GM18526 (cell line): ENCODE data around the gene SPTB.

Source experiments
- POLR2A ChIP-seq: IDR thresholded peaks from 3 replicates; pipeline ENCODE4 v1.6.1; 2011; ENCODE audit not compliant: insufficient read length; ENCODE audit errors: extremely low read depth

SPTB gene

DNA sequence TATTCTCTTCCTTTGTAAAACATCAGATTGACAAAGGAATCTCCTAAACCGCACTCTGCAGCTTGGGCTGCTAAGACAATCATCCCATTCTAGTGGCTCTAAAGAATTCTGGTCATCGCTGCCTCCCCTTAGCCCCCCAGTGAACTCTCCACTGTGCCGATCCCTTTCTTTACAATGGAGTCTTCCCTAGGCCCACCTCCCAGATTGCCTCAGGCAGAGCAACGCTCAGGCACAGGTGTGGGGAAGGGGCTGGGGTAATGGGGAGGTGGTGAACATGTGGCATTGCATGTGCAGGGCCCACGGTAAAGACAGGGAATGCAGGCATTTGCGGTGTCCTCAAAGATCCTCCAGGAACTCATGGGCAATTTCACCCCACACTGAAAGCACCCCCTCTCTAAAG is 89.2 kb downstream of the SPTB start:
- no peak for TF ChIP-seq POLR2A

DNA sequence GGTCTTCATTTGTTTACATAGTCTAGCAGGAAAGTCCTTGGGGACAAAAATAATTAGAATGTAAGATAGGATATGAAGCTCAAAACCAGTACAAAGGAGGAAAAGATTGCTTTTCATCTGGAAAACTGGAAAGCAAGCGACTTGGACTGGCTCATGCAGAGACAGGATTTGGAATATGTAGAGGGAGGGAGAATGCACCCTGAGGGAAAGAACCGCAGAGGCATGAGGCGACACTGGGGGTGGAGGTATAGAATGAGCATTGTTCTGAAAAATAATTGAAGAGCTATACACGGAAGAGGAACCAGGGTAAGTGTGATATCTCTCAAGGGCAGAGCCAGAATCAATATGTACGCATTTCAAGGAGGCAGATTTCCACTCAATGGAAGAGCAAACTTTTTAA is 90.0 kb downstream of the SPTB start:
- no peak for TF ChIP-seq POLR2A

DNA sequence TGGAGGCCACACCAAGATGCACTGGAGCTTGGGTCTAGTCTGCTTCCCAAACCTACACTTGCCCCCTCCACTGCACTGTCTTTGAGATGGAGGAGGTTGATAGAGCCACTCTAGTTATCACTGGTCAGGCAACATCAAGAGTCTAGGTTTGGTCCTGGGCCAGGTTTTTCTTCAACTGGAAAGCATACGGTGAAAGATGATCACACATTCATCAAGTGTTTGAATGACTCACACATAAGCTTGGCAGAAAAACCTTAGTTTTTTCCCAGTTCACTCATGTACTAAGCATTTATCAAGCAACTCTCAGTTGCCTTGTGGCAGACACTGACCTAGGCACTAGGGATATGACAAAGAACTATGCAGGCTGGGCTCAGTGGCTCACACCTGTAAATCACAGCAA is 91.0 kb downstream of the SPTB start:
- TF ChIP-seq POLR2A, result no peak

DNA sequence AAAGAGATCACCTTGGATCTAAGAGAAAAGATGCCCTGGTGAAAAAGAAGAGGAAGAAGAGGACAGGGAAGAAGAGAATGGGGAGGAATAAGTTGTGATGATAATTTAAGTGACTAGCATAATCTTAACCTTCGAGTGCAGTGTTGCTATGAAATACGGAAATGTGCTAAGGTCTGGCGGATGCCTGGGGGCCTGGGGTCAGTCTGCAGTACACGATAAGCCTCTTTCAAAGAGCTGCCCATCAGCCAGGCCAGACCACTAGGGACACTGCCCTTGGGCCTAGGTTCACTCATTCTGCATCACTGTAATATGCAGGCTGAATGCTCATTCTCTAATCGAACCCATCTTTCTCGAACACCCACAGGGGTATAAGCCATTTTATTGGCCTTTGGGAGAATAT is 92.1 kb downstream of the SPTB start:
- no peak for TF ChIP-seq POLR2A

DNA sequence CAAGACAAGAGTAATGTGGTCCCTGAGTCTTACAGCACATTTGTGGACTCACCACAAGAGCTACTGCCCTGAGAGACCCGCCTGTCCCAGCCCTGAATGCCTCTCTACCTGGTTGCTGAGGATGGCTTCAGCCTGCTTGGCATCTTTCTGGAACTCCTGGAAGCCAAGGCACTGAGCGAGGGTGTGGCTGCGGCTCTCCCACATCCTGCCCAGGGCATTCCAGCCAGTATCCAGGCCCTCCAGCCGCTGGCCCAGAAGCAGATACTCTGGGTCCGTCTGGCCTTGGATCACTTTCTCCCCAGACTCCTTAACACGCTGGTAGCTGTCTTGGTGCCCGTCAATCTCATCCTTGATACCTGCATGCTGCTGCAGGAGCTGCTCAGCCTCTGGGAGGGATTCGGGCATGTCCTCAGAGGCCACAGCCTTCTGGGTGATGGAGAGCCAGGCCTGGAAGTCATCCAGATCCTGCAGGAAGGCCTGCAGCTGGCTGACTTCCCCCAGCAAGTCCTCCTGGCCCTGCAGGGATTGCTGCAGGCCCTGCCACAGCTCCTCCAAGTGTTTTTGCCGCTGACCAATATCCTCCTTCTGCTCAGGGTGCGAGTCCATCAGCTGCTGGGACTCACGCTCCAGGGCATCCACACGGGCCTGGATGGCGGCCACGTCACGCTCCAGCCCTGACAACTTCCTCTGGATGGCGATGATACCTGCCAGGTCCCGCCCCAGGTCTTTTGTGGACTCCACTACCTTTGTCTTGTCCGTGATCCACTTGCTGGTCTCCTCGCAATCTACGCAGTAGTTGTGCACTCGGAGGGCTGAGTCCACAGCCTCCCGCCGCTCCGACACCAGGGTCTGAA is 93.2 kb downstream of the SPTB start:
- no peak for TF ChIP-seq POLR2A

DNA sequence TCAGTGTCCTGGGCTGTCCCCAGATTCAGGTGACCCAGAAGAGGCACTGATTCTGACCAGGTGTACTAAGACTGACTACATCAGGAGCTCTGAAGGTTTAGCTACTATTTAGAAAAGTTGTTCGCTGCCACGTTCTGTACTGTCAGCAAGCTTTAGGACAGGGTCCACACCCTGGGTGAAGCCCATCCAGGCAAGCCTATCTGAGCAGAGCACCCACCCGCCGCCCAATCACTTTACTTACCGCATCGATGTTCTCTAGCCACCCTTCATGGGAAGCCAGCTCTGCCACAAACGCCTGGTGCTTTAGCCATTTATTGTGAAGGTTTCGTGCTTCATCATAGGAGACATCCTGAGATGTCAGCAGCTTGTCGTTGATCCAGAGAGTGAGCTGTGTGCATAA is 95.7 kb downstream of the SPTB start:
- TF ChIP-seq POLR2A, result no peak

DNA sequence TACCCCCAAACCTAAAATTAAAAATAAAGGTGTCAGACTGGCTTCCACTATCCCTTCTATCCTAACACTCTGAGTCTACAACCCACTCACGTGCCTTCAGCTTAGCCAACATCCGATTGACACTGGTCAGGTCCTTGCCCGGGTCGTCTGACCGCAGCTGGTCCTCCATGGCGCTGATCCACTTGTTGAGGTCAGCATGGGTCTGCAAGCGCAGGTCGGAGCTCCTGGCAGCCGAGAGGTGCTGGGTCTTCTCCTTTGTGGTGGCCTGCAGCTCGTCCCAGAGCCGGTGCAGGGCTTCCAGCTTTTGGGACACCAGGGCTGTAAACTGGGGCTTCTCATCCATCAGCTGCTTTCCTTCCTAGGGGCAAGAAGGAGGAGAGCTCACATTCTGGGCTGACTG is 97.5 kb downstream of the SPTB start:
- TF ChIP-seq POLR2A, result no peak

DNA sequence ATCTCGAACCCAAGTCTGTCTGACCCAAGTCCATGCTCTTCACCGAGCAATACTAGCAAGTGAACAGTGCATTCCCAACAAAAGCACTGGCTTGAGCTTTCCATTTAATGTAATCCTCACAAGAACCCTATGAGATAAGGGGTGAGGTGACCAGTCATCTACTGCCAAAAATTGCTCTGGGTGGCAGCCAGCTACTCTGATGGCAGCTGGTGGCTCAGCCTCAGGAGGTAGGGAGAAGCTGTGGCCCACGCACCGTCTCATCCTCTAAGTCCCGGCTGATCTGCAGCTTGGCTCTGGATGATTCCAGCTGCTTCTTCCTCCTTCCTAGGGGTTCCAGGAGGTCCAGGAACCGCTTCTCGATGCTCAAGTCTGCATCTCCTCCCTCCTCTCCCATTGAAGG is 100.2 kb downstream of the SPTB start:
- no peak for TF ChIP-seq POLR2A

DNA sequence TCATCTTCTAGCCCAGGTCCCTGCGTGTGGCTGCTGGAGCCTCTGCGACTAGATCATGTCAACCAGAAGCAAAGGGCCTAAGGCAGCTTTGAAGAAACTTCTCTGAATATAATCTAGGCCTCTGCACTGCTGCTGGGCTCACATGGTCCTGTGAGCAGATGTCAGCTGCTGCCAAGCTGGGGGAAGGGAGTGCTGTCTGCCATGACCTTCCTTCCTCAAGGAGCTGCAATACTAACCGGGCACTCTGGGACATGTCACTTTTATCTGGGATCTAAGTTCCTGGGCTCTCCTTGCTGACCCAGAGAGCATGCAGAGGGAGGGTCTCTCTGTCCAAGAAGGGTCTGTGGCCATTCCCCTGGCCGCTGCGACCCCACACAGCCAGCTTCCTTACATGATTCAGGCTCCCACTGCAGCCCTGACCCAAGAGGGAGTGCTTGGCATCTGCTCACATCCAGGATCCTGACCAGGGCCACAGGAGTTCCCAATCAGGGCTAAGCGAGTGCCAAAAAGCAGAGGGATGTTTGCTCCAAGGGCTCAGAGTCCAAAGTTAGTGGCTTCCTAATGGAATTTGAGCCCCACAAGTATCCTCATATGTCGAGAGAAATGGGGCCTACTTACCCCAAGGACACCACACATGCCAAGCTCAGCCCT is 101.5 kb downstream of the SPTB start:
- TF ChIP-seq POLR2A, result no peak

DNA sequence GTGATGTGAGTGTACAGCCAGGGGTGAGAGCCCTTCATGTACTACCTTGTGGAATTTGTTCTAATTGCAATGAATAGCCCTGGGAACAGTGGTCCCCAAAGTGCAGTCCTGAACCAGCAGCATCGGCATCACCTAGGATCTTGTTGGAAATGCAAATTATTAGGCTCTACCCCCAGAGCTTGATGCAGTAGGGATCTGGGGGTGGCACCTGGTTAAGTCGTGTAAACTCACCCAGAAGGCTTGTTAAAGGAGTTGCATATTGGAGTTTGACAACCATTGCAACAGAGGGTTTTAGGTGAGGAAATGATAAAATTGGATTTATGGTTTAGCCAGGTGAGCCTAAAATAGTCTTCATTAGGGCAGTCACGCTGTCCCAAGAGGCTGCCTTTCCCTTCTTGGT is 102.2 kb downstream of the SPTB start:
- TF ChIP-seq POLR2A, result no peak

DNA sequence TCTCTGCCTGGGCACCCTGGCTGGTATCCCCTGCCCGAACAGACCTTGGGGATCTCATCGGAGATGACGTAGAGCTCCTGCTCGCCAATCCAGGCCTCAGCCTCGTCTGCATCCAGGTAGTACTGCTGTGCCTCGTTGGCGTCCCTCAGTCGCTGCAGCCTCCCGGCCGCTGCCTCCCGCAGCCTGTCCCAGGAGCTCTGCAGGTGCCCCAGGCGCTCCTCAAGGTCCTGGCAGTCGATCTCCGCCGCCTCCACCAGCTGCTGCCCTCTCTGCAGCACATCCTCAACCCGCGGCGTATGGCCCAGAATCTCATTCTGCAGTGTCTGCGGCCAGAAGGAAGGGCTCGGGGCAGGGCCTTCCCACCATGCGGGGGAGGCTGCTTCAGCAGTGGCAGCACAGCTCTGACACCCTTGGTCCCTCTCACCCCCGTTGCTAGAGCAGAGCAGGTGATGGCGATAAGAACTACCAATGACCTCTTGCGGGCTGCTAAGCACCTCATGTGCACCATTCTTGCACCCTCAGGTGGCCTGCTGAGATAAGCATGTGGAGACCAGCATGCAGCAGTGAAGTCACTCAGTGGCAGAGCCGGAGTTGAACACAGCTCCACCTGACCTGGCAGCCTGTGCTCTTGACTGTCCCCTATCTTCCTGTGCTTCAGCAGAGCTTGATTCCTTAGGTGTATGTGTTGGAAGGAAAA is 104.5 kb downstream of the SPTB start:
- TF ChIP-seq POLR2A, result no peak

DNA sequence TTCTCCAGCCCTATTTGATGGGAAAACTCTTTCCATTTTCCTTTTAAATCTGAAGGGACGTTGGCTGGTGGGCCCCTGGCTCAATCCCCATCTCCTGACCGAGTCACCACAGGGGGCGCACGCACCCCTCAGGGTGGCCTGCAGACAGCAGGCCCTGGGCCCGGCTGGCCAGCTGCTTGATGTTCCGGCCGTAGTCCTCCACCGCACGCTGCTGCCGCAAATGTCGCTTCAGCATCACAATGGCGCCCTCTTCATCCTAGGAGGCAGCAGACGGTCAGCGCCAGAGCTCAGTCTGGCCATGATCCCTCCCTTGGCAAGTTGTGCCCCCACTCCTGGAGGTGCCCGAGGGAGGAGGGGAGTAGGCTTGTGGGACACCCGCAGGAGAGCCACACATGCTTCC is 105.4 kb downstream of the SPTB start:
- TF ChIP-seq POLR2A, result no peak

DNA sequence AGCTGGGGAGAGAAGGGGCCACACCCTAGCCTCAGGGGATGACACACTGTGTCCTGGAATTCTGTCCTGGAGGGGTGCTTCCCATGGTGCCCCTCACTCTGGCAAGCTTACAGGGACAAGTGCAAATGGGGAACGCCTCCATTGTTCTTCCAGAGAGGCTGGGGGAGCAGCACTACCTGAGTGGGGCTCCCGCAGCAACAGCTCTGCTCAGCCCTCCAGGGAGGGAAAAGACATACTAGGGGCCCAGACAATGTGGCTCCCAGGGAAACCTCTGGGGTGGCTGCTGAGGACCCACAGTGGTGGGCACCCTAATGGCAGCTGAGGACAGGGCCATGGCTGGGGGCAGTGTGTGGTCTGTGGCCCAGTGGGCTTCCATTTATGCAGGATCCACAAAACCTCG is 106.1 kb downstream of the SPTB start:
- TF ChIP-seq POLR2A, result no peak

DNA sequence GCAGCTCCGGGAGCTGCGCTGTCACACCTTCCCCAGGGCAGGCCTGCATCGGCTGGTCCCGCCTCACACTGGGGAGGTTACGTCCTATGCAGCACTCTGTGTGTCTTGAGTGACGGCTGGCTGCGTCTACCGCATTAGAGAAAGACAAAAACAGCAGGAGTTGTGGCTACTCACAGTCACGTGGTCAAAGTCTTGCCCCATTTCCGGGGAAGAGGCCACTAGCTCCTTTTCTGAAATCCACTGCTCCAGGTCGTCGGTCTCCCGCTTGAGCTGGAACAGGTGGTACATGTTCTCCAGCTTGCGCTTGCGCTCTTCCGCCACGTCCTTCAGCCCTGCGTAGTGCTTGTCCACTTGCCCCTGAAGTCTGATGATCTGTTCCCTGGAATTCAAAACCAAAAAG is 106.7 kb downstream of the SPTB start:
- TF ChIP-seq POLR2A, result no peak

DNA sequence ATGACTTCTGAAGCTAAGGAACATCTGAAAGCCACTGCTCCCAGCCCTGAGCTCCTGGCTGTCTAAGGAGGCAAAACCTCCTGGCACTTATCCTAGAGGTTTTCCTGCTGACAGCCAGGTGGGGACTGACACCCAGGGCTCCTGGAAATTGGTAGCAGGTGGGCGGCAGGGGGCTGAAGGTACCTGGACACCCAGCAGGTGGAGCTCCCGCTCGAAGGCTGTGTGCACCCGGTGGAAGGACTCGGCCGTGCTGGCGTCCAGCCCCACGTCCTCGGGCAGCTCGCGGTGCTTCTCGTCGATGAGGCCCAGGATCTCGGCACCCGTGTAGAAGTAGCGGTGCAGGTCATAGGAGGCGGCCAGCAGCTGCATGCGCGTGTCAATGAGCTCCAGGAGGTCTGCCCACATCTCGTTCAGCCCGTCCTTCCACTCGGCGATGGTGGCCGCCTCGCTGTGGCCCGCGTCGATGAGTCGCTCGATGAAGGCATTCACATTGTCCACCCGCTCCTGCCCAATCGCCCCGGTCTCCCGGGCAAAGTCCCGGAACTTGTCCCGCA is 107.2 kb downstream of the SPTB start:
- TF ChIP-seq POLR2A, result no peak

DNA sequence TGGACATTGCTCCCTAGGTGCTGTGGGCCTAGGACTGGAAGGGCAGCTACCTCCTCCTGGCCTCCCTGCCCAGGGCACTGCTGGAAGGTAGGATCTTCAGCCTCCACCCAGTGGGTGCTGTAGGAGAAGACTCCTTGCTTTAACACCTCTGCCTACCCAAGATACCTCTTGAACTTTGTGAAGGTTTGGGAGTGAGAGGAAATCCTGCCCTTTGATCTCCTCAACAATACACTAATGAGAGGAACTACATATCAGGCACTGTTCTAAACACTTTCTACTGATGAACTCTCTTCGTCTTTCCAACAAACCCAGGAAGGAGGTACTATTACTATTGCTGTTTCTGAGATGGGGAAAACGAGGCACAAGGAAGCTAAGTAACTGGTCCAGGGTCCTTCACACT is 108.5 kb downstream of the SPTB start:
- TF ChIP-seq POLR2A, result no peak

DNA sequence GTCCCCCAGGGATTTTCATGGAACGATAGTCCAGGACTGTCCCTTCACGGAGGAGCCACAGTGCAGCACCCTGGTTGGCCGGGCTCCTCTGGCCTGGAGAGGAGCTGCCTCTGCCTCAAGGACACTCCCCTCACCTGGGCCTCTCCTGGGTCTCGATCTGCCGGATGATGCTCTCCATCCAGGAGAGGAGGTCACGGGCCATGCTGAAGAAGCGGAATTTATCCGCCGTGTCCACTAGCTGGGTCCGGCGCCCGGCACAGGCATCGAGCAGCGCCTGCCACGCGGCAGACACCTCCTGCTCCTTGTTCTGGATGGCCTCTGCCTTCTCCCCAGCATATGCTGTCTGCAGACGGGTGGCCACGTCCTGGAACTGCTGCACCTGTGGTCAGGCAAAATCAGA is 109.0 kb downstream of the SPTB start:
- no peak for TF ChIP-seq POLR2A
